ENCODE results near the gene EGFL7.
A peak's percentile ranks its signal among the peaks of the same experiment; 100 is the strongest.

EGFL7 gene

DNA sequence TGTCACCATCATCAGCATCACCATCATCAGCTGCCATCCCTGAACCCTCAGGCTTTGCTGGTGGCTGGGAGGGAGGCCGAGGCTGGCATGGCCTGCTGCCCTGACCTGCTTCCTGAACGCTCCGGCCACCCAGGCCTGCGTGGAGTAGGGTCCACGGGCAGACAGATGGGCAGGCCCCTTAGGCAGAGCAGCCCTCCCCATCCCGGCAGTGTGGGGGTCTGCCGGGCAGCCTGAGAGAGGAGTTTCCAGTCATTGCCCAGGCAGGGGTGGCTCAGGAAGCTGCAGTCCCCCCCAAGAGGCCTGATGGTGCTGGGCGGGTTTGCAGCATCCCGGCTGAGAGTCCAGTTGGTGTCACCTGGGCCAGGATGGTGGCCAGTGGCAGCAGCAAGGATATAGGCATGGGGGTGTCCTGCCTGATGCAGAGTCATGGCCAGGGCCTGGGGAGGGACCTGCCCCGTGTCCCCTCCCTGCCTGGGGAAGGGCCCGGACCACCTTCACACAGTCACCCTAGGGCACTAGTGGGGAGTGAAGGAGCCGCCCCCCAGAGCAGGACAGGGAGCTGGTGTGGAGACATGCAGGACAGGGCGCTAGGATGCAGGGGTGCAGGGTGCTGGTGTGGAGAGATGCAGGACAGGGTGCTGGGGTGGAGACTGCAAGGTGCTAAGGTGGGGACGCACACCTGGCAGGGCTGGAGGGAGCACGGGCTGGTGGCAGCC lies 7.7 kb upstream of the EGFL7 start:
- no peaks in the 10 kb centered on the region for H3K27me3 ChIP-seq (ENCODE audit: control insufficient read depth, insufficient read depth, low read length)
- TF ChIP-seq, protein P1, sequence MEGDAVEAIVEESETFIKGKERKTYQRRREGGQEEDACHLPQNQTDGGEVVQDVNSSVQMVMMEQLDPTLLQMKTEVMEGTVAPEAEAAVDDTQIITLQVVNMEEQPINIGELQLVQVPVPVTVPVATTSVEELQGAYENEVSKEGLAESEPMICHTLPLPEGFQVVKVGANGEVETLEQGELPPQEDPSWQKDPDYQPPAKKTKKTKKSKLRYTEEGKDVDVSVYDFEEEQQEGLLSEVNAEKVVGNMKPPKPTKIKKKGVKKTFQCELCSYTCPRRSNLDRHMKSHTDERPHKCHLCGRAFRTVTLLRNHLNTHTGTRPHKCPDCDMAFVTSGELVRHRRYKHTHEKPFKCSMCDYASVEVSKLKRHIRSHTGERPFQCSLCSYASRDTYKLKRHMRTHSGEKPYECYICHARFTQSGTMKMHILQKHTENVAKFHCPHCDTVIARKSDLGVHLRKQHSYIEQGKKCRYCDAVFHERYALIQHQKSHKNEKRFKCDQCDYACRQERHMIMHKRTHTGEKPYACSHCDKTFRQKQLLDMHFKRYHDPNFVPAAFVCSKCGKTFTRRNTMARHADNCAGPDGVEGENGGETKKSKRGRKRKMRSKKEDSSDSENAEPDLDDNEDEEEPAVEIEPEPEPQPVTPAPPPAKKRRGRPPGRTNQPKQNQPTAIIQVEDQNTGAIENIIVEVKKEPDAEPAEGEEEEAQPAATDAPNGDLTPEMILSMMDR (IDR thresholded peaks at IDR 0.05): no peak
- H3K4me1 ChIP-seq: no peaks in the 10 kb centered on the region
- no peaks in the 10 kb centered on the region for H3K9me3 ChIP-seq (ENCODE audit: control insufficient read depth, low read length)
- no peaks in the 10 kb centered on the region for H3K36me3 ChIP-seq (ENCODE audit: control insufficient read depth, insufficient read depth, low read length)
- no peak overlapping the region for H3K4me2 ChIP-seq (ENCODE audit: low read length)
- H2AFZ ChIP-seq: no peak overlapping the region
- H3K79me2 ChIP-seq: no peaks in the 10 kb centered on the region
- H3K4me3 ChIP-seq (ENCODE audit: low read depth, low read length): no peak overlapping the region
- H3K27ac ChIP-seq: peak overlapping the region; percentile 53
- no peak overlapping the region for H3K9ac ChIP-seq

DNA sequence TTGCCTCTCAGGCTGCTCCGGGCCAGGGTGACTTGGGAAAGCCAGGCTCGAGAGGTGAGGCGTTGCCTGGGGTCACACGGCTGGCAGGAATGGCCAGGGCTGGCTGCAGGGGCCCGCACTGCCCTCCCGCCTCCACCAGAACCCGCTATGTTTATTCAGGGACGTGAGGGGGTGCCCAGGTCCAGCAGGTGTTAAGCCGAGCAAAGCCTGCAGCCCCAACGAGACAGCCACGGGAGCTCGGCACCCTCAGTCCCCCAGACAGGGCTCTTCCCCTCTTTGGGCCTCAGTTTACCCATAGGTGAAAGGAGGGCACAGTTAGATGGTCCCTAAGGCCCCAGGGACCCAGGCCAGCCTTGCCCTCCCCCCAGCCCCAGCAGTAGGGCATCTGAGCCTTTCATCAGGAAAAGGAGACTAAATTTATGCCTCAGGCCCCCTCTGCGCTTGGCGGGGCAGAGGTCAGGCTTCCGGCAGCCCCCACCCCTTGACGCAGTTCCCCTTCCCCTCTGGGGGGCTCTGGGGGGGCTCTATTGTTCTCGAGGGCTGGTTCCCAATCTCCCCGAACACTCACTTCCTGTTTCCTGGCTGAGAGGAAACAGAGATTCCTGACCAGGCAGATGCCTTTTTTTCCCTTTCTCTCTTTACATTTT lies 7.1 kb upstream of the EGFL7 start:
- TF ChIP-seq, protein P1 (IDR thresholded peaks at IDR 0.05): no peak
- H3K27ac ChIP-seq: peak overlapping the region; percentile 64
- no peak overlapping the region for H3K4me2 ChIP-seq (ENCODE audit: low read length)
- H3K9ac ChIP-seq: no peak overlapping the region
- no peak overlapping the region for H2AFZ ChIP-seq
- H3K79me2 ChIP-seq: no peaks in the 10 kb centered on the region
- no peaks in the 10 kb centered on the region for H3K4me1 ChIP-seq
- H3K27me3 ChIP-seq (ENCODE audit: control insufficient read depth, insufficient read depth, low read length): no peaks in the 10 kb centered on the region
- H3K4me3 ChIP-seq (ENCODE audit: low read depth, low read length): no peak overlapping the region
- no peaks in the 10 kb centered on the region for H3K9me3 ChIP-seq (ENCODE audit: control insufficient read depth, low read length)
- no peaks in the 10 kb centered on the region for H3K36me3 ChIP-seq (ENCODE audit: control insufficient read depth, insufficient read depth, low read length)

DNA sequence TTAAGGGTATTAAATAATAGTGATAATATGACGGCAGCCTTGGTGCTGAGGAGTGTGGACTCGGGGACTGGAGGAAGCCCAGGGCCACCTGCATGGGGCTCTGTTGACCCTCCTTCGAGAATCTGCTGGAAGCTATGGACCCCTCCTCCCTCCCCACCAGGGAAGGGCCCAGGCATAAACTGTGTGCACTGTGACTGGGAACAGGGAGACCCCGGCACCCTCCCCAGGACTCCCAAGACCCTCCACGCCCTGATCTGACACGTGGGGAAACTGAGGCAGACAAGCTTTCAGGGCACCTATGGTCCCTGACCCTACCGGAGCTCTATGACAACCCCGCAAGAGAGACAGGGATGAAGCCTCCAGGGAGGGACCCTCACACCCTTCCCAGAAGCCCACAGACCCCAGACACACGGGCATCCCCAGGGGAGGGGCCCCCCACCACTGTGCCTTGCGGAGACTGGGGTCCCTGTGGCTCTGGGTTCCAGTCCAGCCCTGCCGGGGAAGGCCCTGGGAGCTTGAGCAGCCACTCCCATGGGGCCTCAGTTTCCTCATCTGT lies 6.5 kb upstream of the EGFL7 start:
- no peaks in the 10 kb centered on the region for H3K9me3 ChIP-seq (ENCODE audit: control insufficient read depth, low read length)
- TF ChIP-seq, protein P1 (IDR thresholded peaks at IDR 0.05): no peak
- H3K4me1 ChIP-seq: no peaks in the 10 kb centered on the region
- H3K27ac ChIP-seq: peak overlapping the region; percentile 64
- H3K4me2 ChIP-seq (ENCODE audit: low read length): peak overlapping the region; percentile 44
- H3K36me3 ChIP-seq (ENCODE audit: control insufficient read depth, insufficient read depth, low read length): no peaks in the 10 kb centered on the region
- no peak overlapping the region for H3K9ac ChIP-seq
- H2AFZ ChIP-seq: no peak overlapping the region
- H3K27me3 ChIP-seq (ENCODE audit: control insufficient read depth, insufficient read depth, low read length): no peaks in the 10 kb centered on the region
- peak overlapping the region; percentile 22 for H3K4me3 ChIP-seq (ENCODE audit: low read depth, low read length)
- no peaks in the 10 kb centered on the region for H3K79me2 ChIP-seq

DNA sequence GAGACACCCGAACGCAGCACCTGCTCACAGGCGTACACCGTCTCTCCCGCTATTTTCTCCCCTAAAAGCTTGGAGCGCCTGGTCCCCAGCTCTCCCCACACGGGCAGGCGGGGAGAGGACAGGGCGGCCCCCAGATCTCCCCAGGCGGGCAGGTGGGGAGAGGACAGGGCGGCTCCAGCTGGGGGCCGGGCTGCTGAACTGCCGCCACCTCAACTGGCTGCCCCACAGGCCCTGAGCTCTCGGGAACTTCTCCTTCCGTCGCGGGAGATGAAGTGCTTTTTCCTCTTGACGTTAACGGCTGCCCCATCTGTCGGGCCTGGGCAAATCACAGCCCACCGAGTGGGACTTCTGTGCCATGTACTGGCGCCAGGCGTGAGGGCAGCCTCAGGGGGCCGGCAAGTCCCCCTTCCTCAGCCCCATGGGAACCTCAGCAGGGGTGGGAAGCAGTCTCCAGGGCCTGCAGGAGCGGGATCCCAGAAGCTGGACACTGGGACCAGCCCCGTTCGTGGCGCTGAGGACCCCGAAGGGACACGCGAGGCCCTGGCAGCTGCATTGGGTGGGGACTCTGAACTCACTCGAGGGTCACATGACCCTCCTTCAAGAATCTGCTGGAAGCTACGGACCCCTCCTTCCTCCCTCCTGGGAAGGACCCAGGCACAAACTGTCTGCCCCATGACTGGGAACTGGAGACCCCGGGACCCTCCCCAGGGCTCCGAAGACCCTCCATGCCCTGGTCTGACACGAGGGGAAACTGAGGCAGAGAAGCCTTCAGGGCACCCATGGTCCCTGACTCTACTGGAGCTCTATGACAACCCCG lies 5.7 kb upstream of the EGFL7 start:
- Histone ChIP-seq H3K36me3 (ENCODE audit: control insufficient read depth, insufficient read depth, low read length) (no peaks in the 10 kb centered on the region), H3K9ac (no peak overlapping the region), H3K27ac (peak overlapping the region; percentile 64), H3K4me3 (ENCODE audit: low read depth, low read length) (peak overlapping the region; percentile 22), H3K79me2 (no peaks in the 10 kb centered on the region), H3K9me3 (ENCODE audit: control insufficient read depth, low read length) (no peaks in the 10 kb centered on the region), H2AFZ (no peak overlapping the region), H3K27me3 (ENCODE audit: control insufficient read depth, insufficient read depth, low read length) (no peaks in the 10 kb centered on the region), H3K4me1 (no peaks in the 10 kb centered on the region), H3K4me2 (ENCODE audit: low read length) (no peak overlapping the region)
- TF ChIP-seq, protein P1 (IDR thresholded peaks at IDR 0.05): no peak
